ENCODE results near the gene ELMOD1. TPM values are rescaled to one million over a fixed set of nuclear protein-coding genes. Genes with fewer than 3 reads are reported as not detected.

ELMOD1 gene
- total and polyA plus RNA-seq, 10 of the 15 experiments (the other 5 are each of a cell fraction or from before 2014, with no cell fraction given): not detected

GRCh38 chr11:107565219-107565937 lies 25.6 kb upstream of the ELMOD1 start, which contains the start of gene ALKBH8 (continued):
- TF ChIP-seq ATF2 (IDR thresholded peaks at IDR 0.05; ENCODE audit: low read length) (no peak), JUND (IDR thresholded peaks at IDR 0.05; ENCODE audit: low read depth, low read length) (no peak), SMAD1 (IDR thresholded peaks at IDR 0.05; ENCODE audit: low read depth, partially characterized antibody) (peak; percentile 22), IRF4 (IDR thresholded peaks at IDR 0.05; ENCODE audit: low read depth, low read length) (peak; percentile 19; the same call in 1 of the 2 replicates), CBFB (IDR thresholded peaks at IDR 0.05; ENCODE audit: low read depth) (no peak), MYB (IDR thresholded peaks at IDR 0.05; ENCODE audit: borderline replicate concordance, low read depth, low read length) (no peak), RAD21 (IDR thresholded peaks at IDR 0.05; ENCODE audit: insufficient read depth, low read depth, low read length) (no peak), CBX5 (IDR thresholded peaks at IDR 0.05; ENCODE audit: low read depth) (no peak), MEF2A (IDR thresholded peaks at IDR 0.05; ENCODE audit: insufficient read depth, low read depth, low read length) (no peak), POLR2AphosphoS5 (IDR thresholded peaks at IDR 0.05; ENCODE audit: low read length) (peak; percentile 68; the same call in 1 of the 2 replicates), SUPT20H (IDR thresholded peaks at IDR 0.05; ENCODE audit: borderline replicate concordance, control insufficient read depth, low read depth, low read length) (no peak), TCF7 (IDR thresholded peaks at IDR 0.05; ENCODE audit: borderline replicate concordance) (no peak), EED (IDR thresholded peaks at IDR 0.05; ENCODE audit: low read depth) (no peak), ZNF207 (IDR thresholded peaks at IDR 0.05; ENCODE audit: borderline replicate concordance) (peak; percentile 77; the same call in 1 of the 2 replicates), CTCF (IDR thresholded peaks at IDR 0.05 in 2 of 3, conservative IDR thresholded peaks at IDR 0.05 in 1 of 3; ENCODE audit: control insufficient read depth in 2 of 3, extremely low read depth in 1 of 3, insufficient read depth in 1 of 3, low read depth in 3 of 3, low read length in 3 of 3) (no peak; a peak in 1 of 6 replicates)
- TF ChIP-seq, protein P1, sequence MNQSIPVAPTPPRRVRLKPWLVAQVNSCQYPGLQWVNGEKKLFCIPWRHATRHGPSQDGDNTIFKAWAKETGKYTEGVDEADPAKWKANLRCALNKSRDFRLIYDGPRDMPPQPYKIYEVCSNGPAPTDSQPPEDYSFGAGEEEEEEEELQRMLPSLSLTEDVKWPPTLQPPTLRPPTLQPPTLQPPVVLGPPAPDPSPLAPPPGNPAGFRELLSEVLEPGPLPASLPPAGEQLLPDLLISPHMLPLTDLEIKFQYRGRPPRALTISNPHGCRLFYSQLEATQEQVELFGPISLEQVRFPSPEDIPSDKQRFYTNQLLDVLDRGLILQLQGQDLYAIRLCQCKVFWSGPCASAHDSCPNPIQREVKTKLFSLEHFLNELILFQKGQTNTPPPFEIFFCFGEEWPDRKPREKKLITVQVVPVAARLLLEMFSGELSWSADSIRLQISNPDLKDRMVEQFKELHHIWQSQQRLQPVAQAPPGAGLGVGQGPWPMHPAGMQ (IDR thresholded peaks at IDR 0.05; ENCODE audit: borderline replicate concordance): no peak
- TF ChIP-seq, protein P2, sequence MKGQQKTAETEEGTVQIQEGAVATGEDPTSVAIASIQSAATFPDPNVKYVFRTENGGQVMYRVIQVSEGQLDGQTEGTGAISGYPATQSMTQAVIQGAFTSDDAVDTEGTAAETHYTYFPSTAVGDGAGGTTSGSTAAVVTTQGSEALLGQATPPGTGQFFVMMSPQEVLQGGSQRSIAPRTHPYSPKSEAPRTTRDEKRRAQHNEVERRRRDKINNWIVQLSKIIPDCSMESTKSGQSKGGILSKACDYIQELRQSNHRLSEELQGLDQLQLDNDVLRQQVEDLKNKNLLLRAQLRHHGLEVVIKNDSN (IDR thresholded peaks at IDR 0.05; ENCODE audit: borderline replicate concordance, extremely low read length, insufficient read depth, low read depth, low read length): peak; percentile 64
- TF ChIP-seq, protein P3, sequence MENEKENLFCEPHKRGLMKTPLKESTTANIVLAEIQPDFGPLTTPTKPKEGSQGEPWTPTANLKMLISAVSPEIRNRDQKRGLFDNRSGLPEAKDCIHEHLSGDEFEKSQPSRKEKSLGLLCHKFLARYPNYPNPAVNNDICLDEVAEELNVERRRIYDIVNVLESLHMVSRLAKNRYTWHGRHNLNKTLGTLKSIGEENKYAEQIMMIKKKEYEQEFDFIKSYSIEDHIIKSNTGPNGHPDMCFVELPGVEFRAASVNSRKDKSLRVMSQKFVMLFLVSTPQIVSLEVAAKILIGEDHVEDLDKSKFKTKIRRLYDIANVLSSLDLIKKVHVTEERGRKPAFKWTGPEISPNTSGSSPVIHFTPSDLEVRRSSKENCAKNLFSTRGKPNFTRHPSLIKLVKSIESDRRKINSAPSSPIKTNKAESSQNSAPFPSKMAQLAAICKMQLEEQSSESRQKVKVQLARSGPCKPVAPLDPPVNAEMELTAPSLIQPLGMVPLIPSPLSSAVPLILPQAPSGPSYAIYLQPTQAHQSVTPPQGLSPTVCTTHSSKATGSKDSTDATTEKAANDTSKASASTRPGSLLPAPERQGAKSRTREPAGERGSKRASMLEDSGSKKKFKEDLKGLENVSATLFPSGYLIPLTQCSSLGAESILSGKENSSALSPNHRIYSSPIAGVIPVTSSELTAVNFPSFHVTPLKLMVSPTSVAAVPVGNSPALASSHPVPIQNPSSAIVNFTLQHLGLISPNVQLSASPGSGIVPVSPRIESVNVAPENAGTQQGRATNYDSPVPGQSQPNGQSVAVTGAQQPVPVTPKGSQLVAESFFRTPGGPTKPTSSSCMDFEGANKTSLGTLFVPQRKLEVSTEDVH (IDR thresholded peaks at IDR 0.05; ENCODE audit: low read depth, partially characterized antibody): peak; percentile 63

All from GM12878 (cell line).